AG09309 (cell line): ENCODE results near the gene FAM168A.
A peak's percentile ranks its signal among the peaks of the same experiment; 100 is the strongest.

ENCODE experiments used
- DNase-seq: peaks from one replicate; pipeline ENCODE4 v3.0.0-alpha.2; 2010; ENCODE audit warnings: low read depth
- H3K4me3 ChIP-seq: 2 replicates; pipeline ENCODE4 v1.5.1; 2011; ENCODE audit warnings: mild to moderate bottlenecking, low read depth, low read length, moderate library complexity; ENCODE audit not compliant: control insufficient read depth
- TF ChIP-seq, protein P1 (sequence below): IDR thresholded peaks from 2 replicates; pipeline ENCODE4 v1.5.1; 2011; ENCODE audit warnings: mild to moderate bottlenecking, low read depth, low read length, inconsistent platforms; ENCODE audit not compliant: insufficient read depth, control insufficient read depth; ENCODE audit errors: missing control alignments

Gene FAM168A

DNA sequence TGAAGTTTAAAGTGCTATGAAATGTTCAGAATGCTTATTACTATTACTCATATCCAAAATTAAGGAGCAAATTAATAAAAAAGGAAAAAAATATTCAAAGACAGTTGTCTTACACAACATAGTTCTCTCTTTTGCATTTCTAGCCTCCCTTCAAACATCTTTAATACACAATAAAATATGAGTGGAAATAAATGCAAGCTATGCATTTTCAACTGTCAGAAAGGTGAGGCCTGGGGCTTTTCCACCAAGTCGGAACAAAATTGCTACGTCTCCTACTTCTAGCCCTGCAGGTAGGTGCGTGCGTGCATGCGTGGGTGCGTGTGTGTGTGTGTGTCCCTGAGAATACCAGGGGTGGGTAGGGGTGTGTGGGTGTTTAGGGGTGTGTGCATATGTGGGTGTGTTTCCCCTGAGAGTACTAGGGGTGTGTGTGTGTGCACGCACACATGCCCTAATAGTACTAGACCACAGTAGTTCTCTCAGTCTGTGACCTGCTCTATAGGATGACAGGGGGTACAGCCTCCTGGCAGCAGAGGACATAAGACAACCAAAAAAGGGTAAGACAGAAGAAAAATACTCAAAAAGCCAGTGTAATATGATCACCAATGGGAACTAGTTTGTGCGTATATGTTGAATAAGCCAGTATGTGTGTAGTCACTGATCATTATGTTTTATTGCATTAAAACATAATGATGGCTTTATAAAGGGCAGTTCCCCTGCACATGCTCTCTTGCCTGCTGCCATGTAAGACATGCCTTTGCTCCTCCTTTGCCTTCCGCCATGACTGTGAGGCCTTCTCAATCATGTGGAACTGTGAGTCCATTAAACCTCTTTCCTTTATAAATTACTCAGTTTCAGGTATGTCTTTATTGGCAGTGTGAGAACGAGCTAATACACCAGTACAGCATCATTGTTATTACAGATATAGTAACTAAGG lies 89.4 kb downstream of the FAM168A start:
- TF ChIP-seq, protein P1, sequence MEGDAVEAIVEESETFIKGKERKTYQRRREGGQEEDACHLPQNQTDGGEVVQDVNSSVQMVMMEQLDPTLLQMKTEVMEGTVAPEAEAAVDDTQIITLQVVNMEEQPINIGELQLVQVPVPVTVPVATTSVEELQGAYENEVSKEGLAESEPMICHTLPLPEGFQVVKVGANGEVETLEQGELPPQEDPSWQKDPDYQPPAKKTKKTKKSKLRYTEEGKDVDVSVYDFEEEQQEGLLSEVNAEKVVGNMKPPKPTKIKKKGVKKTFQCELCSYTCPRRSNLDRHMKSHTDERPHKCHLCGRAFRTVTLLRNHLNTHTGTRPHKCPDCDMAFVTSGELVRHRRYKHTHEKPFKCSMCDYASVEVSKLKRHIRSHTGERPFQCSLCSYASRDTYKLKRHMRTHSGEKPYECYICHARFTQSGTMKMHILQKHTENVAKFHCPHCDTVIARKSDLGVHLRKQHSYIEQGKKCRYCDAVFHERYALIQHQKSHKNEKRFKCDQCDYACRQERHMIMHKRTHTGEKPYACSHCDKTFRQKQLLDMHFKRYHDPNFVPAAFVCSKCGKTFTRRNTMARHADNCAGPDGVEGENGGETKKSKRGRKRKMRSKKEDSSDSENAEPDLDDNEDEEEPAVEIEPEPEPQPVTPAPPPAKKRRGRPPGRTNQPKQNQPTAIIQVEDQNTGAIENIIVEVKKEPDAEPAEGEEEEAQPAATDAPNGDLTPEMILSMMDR: no peak
- H3K4me3 ChIP-seq: no peak overlapping the region
- DNase-seq: no peak

DNA sequence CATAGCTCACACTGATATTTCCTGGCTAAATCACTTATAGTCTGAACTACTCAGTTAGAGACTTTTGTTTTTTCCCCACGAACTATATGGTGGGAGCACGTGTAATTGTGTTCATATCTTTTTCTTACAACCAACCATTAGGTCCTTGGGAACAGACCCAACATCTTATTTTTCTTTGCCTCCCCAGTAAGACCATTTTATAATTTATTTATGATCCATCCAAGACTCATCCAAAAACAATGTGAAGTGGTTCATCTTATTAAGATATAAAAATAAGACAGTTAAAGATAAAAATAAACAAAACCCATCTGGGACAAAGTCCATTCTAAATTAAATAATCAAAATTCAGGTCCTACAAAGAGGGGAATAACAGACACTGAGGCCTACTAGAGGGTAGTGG lies 90.8 kb downstream of the FAM168A start:
- peak; percentile 5 for DNase-seq
- no peak overlapping the region for H3K4me3 ChIP-seq
- TF ChIP-seq, protein P1: no peak

DNA sequence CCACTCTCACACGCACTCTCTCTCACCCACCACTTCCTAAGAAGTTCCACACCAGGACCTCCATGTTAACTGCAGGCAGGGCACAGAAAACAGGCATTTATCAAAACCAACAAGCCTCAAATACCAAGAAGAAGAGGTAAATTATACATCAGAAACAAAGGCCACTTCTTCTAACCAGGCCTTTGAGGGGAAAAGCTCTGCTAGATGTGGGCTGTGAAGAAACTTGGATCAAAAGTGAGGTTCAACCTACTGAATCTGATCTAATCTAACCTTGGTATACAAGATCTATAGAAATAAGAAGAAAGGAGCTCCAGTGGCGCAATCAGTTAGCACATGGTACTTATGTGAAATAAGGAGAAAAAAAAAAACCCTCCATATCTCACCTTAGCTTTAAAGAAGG lies 91.9 kb downstream of the FAM168A start:
- no peak for DNase-seq
- H3K4me3 ChIP-seq: no peak overlapping the region
- TF ChIP-seq, protein P1: no peak

DNA sequence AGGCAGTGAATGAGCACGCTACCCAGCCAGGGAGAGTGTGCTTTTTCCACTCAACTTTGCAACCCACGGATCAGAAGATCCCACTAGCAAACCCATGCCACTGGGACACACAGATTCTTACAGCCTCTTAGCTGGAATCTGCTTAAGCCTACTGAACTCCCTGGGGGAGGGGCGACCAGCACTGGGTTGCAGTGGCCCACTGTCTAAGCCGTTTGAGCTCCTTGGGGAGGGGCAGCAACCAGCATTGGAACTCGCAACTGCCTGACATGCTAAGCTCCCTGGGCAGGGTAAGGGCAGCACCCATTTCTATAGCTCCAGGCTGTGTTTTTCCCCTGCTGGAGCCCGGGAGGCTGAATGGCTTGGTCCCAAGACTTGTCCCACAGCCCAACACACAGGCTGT lies 99.6 kb downstream of the FAM168A start:
- no peak for DNase-seq
- H3K4me3 ChIP-seq: no peak overlapping the region
- TF ChIP-seq, protein P1: no peak

DNA sequence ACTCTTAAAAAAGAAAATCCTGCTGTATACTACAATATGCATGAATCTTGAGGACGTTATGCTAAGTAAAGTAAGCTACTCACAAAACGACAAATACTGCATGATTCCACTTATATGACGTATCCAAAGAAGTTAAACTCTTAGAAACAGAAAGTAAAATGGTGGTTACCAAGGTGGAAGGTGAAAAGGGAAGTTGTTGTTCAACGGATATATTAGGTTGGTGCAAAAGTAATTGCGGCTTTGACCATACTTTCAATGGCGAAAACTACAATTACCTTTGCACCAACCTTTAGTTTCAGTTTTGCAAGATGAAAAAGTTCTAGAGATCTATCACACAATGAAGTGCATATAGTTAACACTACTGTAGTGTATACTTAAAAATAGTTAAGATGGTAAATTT lies 101.8 kb downstream of the FAM168A start:
- no peak for DNase-seq
- no peak overlapping the region for H3K4me3 ChIP-seq
- TF ChIP-seq, protein P1: no peak

DNA sequence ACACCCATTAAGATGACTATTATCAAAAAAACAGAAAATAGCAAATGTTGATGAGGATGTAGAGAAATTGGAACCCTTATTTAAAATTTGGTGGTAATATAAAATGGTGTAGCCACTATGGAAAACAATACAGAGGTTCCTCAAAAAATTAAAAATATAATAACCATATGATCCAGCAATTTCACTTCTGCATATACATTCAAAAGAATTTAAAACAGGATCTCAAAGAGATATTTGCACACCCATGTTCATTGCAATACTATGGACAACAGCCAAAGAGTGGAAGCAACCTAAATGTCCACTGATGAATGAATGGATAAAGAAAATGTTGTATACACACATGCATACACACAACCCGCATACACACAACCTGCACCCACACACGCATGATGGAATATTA lies 102.2 kb downstream of the FAM168A start:
- DNase-seq: no peak
- no peak overlapping the region for H3K4me3 ChIP-seq
- TF ChIP-seq, protein P1: no peak
